Measurements from ENCODE around the gene RPUSD1.

Gene RPUSD1

GRCh38 chr16:785563-786535 is 2.3 kb downstream of the RPUSD1 start:
- H3K27me3 Mint-ChIP-seq (ENCODE audit: low read depth), result no peaks in the 10 kb centered on the region
- no peak overlapping the region for H3K27ac Mint-ChIP-seq
- no peaks in the 10 kb centered on the region for H3K4me1 Mint-ChIP-seq
- peak; percentile 61 to 72 (median 63) for TF ChIP-seq CTCF (IDR thresholded peaks at IDR 0.05; ENCODE audit: unreplicated experiment in 3 of 3)
- peak overlapping the region; percentile 70 to 85 (median 75) for H3K4me3 Mint-ChIP-seq
- no peaks in the 10 kb centered on the region for H3K36me3 Mint-ChIP-seq (ENCODE audit: low read depth)
- no peaks in the 10 kb centered on the region for H3K9me3 Mint-ChIP-seq

GRCh38 chr16:784431-784830 is 3.8 kb downstream of the RPUSD1 start:
- H3K27ac Mint-ChIP-seq, result no peak overlapping the region
- no peaks in the 10 kb centered on the region for H3K4me1 Mint-ChIP-seq
- no peak for TF ChIP-seq CTCF (IDR thresholded peaks at IDR 0.05; ENCODE audit: unreplicated experiment in 3 of 3)
- no peaks in the 10 kb centered on the region for H3K9me3 Mint-ChIP-seq
- H3K4me3 Mint-ChIP-seq, result no peak overlapping the region
- H3K27me3 Mint-ChIP-seq (ENCODE audit: low read depth), result no peaks in the 10 kb centered on the region
- H3K36me3 Mint-ChIP-seq (ENCODE audit: low read depth), result no peaks in the 10 kb centered on the region

GRCh38 chr16:783404-784161 is 4.6 kb downstream of the RPUSD1 start:
- H3K4me3 Mint-ChIP-seq, result no peak overlapping the region
- H3K27ac Mint-ChIP-seq, result no peak overlapping the region
- no peaks in the 10 kb centered on the region for H3K27me3 Mint-ChIP-seq (ENCODE audit: low read depth)
- H3K4me1 Mint-ChIP-seq, result no peaks in the 10 kb centered on the region
- no peaks in the 10 kb centered on the region for H3K9me3 Mint-ChIP-seq
- no peak for TF ChIP-seq CTCF (IDR thresholded peaks at IDR 0.05; ENCODE audit: unreplicated experiment in 3 of 3)
- H3K36me3 Mint-ChIP-seq (ENCODE audit: low read depth), result no peaks in the 10 kb centered on the region

- Mint-ChIP-seq H3K4me3 (no peak overlapping the region), H3K4me1 (no peaks in the 10 kb centered on the region), H3K27ac (no peak overlapping the region), H3K27me3 (ENCODE audit: low read depth) (peaks cover 1% of the 10 kb centered on the region), H3K9me3 (no peaks in the 10 kb centered on the region), H3K36me3 (ENCODE audit: low read depth) (no peaks in the 10 kb centered on the region)
- no peak for TF ChIP-seq CTCF (IDR thresholded peaks at IDR 0.05; ENCODE audit: unreplicated experiment in 3 of 3)
These were observed 5.3 kb downstream of the RPUSD1 start for GRCh38 chr16:782766-783403.

GRCh38 chr16:782258-782657 is 5.9 kb downstream of the RPUSD1 start:
- TF ChIP-seq CTCF (IDR thresholded peaks at IDR 0.05; ENCODE audit: unreplicated experiment in 3 of 3), result no peak
- H3K27ac Mint-ChIP-seq, result no peak overlapping the region
- H3K36me3 Mint-ChIP-seq (ENCODE audit: low read depth), result no peaks in the 10 kb centered on the region
- no peak overlapping the region for H3K4me3 Mint-ChIP-seq
- H3K9me3 Mint-ChIP-seq, result no peaks in the 10 kb centered on the region
- peaks cover 5% of the 10 kb centered on the region for H3K27me3 Mint-ChIP-seq (ENCODE audit: low read depth)
- H3K4me1 Mint-ChIP-seq, result no peaks in the 10 kb centered on the region

All from nephron (organoid).